GM18951 (cell line): Measurements from ENCODE around the gene MRGPRF.

Source experiments
- POLR2A ChIP-seq: IDR thresholded peaks from 4 replicates; pipeline ENCODE4 v1.6.1; 2011; ENCODE audit warnings: mild to moderate bottlenecking; ENCODE audit not compliant: insufficient read length, insufficient read depth; ENCODE audit errors: extremely low read depth
- in situ Hi-C: fragments of 300-500 bp; cut with MboI; formaldehyde crosslinking; loops from one replicate; pipeline ENCODE4 v1.12.0; 2022; ENCODE audit warnings: low sequenced_read_pairs, mixed read lengths, inconsistent platforms; ENCODE audit not compliant: unreplicated experiment

MRGPRF gene

DNA sequence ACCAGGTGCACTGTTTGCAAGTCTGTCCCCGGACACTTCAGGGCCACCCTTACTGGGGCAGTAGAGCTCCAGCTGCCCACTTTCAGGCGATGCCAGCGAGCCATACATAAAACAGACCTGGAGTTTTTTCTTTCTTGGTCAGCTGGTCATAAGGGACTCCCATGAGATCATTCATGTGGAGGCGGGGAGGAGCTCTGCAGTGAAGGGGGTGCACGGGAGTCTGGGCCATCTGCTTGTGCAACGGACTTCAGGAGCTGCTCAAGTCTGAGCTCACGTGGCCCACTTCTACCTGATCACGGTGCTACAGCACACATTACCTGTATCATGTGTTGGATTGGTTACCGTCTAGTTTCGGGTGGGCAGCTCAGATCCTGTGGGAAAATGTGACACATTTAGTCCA, 9.2 kb upstream of the MRGPRF start:
- in situ Hi-C loops, result no loop called here
- TF ChIP-seq POLR2A, result no peak

DNA sequence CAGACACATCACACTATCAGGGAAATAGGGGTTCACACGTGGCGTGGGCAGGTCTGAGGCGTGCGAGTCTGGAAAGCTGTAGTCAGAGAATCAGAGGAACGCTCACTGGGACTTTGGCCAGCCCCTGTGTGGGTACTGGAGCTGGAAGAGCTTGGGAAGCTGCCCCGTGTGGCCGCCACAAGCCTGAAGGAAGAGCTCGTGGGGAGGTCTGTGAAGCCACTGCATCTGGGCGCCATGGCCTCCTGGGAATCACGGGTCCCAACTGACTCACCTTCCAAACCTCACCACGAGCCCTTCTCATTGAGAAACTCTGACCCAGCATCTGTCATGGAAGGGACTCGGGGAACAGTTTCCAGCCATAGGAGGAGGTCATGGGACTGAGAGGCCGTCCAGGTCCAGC, 5.9 kb upstream of the MRGPRF start:
- TF ChIP-seq POLR2A, result no peak
- in situ Hi-C loops, result no loop called here

DNA sequence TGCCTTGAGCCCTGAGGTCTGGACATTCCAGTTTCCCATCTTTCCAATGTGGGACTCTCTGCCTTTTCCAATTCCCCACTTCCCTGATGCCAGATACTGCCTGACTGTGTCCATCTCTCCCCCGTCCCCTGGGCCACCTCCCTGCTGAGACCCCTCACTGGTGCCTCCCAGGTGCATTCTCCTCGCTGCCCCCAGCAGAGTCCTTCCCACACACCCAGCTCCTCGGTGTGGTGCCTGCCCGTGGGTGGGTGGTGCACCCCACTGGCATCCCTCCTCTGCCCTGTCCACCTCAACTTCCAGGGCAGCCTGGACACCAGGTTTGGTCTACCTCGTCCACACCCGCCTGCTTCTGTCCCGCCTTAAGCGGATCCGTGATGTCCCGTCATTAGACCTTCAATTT, 4.9 kb upstream of the MRGPRF start:
- in situ Hi-C loops, result no loop called here

DNA sequence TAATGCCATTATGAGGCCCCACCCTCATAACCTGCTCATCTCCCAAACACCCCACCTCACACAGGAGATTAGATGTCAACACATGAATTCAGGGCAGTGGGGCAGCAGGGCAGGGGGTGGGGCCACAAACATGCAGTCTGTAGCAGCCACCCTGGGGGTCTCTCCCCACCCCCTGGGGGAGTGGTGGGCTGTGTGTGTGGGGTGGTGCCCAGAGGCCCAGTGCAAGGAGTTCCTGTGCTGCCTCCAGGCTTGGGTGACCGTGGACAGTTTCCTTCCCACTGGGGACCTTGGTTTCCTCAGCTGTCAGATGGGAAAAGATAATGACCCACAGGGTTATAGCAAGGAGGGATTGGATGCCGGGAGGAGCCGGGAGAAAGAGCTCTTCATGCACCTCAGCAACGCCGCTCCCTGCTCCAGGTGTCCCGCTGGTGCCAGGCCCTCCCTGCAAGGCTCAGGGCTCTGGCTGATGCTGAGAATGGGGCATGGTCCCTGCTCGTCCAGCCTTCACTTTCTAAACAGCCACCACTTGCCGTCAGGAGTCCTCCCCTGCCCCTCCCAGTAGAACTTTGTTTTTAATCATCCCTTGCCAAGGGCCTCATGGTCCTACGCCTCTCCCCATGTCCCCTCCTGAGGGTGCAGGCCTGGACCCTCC, 2.0 kb upstream of the MRGPRF start:
- TF ChIP-seq POLR2A, result no peak
- in situ Hi-C loops, result no loop called here

More for the DNA sequence above, 4.9 kb upstream of the MRGPRF start:
- TF ChIP-seq POLR2A, result no peak

DNA sequence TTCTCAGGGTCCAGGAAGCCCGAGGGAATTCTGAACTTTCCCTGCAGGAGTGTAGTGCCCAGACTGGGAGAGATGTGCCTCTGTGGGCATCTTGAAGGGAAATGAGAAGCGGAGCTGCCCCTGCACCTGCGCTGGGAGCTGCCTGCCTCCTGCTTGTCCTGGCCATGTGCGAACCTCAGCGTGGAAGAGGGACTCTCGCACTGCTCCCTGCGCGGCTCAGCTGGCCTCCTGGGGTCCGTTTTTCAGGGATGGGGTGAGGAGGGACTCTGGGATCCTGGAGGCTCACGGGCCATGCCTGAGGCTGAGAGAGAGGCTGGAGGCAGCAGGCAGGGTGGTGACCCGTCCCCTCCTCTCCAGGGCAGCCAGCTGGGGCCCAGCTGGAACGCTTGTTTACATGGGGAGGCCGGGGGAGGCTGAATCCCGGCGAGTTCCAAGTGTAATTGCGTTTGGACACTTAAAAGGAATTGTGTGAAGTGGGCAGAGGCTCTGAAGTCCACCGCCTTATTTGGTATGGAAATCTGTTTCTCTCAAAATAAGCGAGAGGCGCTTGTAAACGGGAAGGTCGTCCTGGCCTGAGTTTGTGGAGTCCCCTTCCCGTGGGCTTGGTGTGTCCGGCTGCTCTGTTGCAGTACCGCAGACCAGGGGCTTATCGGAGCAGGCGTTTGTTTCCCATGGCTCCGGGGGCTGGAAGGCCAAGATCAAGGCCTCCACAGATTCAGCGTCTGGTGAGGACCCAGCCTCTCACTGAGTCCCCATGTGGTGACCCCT, 1.2 kb upstream of the MRGPRF start:
- in situ Hi-C loops, result no loop called here
- TF ChIP-seq POLR2A, result no peak

DNA sequence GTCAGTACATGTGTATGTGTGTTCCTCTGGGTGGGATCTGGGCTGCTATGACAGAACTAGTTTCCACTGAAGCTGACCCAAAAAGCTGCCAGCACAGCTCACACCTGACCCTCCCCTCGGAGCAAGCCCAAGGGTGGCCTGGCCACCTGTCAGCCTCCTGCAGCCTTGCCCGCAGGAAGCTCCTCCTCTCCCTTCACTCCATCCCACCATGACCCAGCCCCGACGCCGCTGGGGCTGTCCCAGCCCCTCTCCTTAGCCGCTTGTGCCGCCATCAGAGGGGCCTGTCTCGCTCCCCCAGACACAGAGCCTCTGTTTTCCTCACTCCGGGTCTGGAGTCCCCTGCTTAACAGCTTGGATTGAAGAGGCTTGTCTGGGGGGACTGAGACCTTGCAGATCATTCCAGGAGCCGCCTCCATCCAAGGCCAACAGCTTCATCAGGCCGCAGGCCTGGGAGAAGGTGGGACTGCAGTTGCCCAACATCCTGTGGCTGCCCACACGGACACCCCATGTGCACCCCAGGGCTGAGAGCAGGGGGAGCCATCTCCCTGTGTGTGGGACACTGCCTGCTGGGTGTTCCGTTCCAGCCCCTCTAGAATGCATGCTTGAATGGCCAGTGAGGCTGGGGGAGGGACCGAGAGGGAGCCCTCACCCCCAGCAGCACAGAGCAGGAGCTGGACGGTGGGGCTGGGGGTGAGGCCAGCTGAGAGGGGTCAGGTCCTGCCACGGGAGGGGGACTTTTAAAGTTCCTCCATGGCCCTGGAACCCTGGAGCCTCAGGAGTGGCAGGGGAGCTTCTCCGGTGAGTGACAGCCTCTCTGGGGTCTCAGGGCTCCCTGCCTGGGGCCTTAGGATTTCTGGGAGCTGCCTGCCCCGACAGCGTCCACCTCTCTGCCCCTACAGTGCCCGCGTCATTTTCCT, 696 bp downstream of the MRGPRF start:
- in situ Hi-C loops, result no loop called here
- no peak for TF ChIP-seq POLR2A

DNA sequence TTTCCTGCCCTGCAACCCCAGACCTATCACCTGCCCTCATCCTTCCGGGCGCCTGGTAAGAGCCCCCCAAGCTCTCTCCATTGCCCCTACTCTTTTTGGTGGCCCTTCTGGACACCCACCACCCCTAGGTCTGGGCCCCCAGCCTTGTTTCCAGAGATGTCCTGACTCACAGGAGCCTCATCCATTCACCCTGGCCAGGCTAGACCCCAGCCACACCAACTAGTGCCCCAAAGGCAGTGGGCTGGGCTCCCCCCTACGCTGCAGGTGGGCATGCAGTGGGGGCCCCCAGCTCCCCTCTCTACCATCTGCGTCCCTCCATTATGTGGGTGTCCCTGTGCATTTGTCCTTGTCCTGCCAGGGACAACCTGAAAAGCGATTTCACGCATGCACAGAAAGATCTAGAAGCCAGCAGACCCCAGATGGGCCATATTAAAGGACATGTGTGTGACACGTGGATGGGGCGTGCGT, 1.4 kb downstream of the MRGPRF start:
- in situ Hi-C loops, result no loop called here
- TF ChIP-seq POLR2A, result no peak

DNA sequence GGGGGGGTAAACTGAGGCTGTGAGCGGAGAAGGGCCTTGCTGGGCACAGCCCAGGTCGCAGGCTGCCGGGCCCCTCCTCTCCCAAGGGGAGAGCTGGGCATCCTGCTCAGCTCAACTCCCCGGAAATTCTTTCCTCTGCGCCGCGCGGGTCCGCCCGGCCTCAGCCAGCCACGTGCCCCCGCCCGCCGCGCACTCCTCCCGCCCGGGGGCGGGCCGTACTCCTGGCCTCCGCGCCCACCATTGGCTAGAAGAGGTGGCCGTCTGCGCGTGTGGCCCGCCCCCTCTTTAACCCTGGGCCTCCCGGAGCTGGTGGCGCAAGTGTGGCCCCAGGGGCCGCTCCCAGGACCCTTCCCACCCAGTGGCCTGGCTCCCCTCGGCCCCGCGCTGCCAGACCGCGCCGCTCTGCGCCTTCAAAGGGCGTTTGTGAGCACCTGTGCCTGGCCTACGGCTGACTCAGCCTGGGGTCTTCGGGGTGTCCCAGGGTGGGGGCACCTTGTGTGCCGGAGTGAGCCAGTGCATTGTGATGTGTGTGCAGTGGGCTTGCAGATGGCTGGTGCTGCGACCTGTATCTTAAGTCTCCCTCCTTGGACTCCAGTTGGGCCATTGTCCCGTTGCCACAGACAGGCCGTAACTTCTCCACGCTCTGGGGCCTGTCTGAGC, 2.0 kb downstream of the MRGPRF start:
- in situ Hi-C loops, result no loop called here

DNA sequence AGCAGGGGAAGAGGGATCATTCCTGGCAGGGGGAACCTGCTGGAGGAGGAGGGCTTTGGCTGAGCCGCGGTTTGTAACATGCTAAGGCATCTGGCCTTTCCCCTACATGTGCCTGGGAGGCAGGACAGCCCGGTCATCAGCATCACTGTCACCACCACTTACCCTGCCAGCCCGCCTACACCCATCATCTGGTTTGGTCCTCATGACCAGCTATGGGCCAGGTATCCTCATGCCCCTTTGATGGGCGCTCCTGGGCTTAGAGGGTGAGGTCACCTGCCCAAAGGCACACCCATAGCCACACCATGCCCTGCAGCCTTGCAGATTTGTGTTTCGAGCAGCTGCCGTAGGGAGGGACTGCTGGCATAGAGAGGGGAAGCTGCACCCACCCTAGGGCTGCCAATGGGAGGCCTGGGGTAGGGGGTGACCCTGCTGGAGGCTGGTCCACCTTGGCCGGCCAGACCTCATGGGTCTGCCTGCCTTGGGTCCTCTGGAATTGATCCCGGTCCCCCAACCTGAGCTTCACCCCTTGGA, 2.6 kb downstream of the MRGPRF start:
- in situ Hi-C loops, result no loop called here
- TF ChIP-seq POLR2A, result no peak

More for the DNA sequence above, 2.0 kb downstream of the MRGPRF start:
- no peak for TF ChIP-seq POLR2A

DNA sequence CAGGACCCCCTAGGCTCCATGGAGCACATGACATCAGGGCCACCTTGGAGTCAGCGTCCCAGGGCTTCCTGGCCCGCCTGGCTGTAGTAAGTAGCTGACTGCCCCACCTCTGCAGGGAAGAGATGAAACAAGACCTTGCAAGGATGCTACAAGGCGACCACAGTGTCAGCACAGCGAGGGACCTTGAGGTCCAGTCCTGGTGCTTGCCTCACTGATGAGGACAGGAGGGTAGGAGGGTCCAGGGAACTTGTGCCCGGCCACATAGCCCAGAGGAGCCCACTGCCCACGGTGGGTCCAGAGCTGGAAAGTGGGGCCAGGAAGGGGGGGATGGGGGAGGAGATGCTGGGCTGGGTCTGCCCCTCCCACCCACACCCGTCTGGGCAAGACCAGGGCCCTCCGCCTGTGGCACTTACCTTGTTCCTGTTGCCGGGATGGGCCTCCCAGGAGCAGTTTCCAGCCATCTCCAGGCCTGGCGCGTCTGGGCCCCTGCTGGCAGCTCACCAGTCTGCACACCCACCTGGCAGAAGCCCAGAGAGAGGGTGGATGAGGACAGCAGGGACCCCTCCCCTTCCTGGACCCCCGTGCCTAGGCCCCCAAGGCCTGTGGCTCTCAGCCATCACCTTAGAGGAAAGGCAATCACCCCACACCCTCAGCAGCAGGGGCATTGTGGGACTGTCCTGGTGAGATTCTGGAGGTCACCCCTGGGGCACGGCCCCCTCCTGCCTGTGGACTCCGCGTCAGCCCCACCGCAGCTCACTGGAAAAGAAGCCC, 3.4 kb downstream of the MRGPRF start:
- in situ Hi-C loops, result no loop called here
- no peak for TF ChIP-seq POLR2A

DNA sequence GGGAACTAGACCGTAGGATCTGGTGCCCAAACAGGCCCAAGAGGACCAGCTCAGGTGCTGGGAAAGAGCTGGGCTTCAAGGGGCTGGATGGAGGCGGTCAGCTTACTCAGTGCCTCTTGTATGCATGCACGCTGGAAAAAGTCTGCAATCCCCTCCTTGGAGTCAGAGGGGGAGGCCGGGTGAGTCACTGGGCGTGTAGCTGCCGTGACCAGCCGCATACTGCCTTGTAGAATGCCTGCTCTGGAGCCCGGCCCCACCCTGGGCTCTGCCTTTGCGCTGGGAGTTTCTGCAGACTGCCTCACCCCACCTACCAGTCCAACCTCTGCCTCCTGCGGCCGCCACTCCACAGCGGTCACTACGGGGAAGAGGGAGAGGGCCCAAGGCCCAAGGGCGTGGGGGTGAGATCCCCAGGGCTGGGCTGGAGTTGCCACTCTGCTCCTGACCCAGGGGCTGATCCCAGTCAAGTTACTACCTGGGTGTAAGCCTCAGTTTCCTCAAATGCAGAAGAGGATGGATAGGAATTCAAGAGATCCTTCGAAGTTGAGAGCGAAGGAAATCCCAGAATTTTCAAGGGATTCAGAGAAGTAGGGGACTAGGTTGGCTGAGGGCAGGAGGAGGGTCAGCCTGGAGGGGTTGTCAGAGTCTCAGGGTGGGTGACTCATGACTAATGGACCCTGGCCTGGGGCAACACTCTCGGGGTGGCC, 4.2 kb downstream of the MRGPRF start:
- no peak for TF ChIP-seq POLR2A
- in situ Hi-C loops, result no loop called here
